HEK293T (cell line): ENCODE results near the gene TRIOBP.

Source experiments
- CTBP1 ChIP-seq: fragments of 450-650 bp; IDR thresholded peaks from 2 replicates; pipeline ENCODE4 v1.6.1; 2016; ENCODE audit warnings: borderline replicate concordance
- FOXK2 ChIP-seq: fragments of 450-650 bp; IDR thresholded peaks from 2 replicates; pipeline ENCODE4 v1.6.1; 2016; ENCODE audit warnings: mild to moderate bottlenecking
- HDGF ChIP-seq: fragments of 450-650 bp; IDR thresholded peaks from 2 replicates; pipeline ENCODE4 v1.6.1; 2017; ENCODE audit warnings: antibody characterized with exemption, borderline replicate concordance
- LEF1 ChIP-seq: fragments of 450-650 bp; IDR thresholded peaks from 2 replicates; pipeline ENCODE4 v1.6.1; 2017; ENCODE audit warnings: mild to moderate bottlenecking, borderline replicate concordance
- NFRKB ChIP-seq: fragments of 450-650 bp; IDR thresholded peaks from 2 replicates; pipeline ENCODE4 v1.6.1; 2016; ENCODE audit warnings: mild to moderate bottlenecking, moderate library complexity
- SP1 ChIP-seq: fragments of 450-650 bp; IDR thresholded peaks from 2 replicates; pipeline ENCODE4 v1.6.1; 2017
- SUZ12 ChIP-seq: fragments of 450-650 bp; IDR thresholded peaks from 2 replicates; pipeline ENCODE4 v1.6.1; 2016; ENCODE audit warnings: mild to moderate bottlenecking
- TARDBP ChIP-seq: fragments of 450-650 bp; IDR thresholded peaks from 2 replicates; pipeline ENCODE4 v1.6.1; 2016
- ZNF384 ChIP-seq: fragments of 450-650 bp; IDR thresholded peaks from 2 replicates; pipeline ENCODE4 v1.6.1; 2016

DNA sequence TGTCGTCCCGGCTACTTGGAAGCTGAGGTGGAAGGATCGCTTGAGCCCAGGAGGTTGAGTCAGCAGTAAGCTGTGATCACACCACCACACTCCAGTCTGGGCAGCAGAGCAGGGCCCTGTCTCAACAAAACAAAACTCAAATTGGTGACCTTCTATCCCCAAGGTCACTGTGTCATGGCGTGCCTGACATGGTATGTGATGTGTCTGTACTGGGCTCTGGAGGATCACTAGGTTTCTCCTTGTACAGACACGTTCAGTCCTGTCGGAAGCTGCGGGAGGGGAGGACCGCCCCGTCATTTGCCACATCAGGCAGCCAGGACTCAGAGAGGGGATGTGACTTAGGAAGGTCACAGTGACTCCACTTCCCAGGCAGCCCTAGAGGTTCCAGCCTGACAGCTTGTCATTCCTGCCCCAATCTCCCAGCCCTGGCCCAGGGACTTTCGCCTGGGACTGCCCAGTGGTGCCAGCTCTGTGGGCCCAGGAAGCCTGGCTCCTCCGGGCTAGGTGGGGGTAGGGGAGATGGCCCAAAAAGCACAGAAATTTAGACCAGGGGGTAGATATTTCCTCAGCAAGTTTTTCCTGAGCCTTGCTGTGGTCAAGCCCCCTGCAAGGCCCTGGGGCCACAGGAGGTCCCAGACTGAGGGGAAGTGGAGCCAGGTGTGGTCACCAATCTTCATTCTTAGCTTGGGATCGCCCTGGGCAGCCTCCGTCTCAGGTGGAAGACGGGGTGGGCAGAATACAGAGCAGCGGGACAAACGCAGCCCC is 53.2 kb downstream of the TRIOBP start:
- TF ChIP-seq SP1 (no peak), FOXK2 (no peak), SUZ12 (no peak), HDGF (no peak), CTBP1 (no peak), TARDBP (no peak), NFRKB (no peak), LEF1 (no peak), ZNF384 (no peak)
